Calu3 (cell line): ENCODE results near the gene SPEM3. TPM values are rescaled to one million over a fixed set of nuclear protein-coding genes. Genes with fewer than 3 reads are reported as not detected.

ENCODE experiments used
- BruUV-seq: library from RNA; stranded (reverse); fragments of 400-500 nt; replicated peaks from 2 replicates; lab custom pipeline; 2021; lab: Mats Ljungman, UMichigan
- CTCF ChIA-PET: fragments of 300-600 bp; sonication (Branson Sonifier 250); formaldehyde crosslinking; loops from one replicate; lab custom pipeline; 2022; ENCODE audit warnings: antibody characterized with exemption; lab: Charles Lee
- DNase-seq: peaks from one replicate; pipeline ENCODE4 v3.0.0; 2022
- H3K27ac Mint-ChIP-seq: one replicate; pipeline ENCODE4 v1.8.0; 2022; ENCODE audit warnings: mixed read lengths; ENCODE audit not compliant: unreplicated experiment
- H3K27me3 Mint-ChIP-seq: one replicate; pipeline ENCODE4 v1.8.0; 2022; ENCODE audit warnings: mixed read lengths; ENCODE audit not compliant: unreplicated experiment
- H3K36me3 Mint-ChIP-seq: one replicate; pipeline ENCODE4 v1.8.0; 2022; ENCODE audit warnings: mild to moderate bottlenecking, moderate library complexity, mixed read lengths; ENCODE audit not compliant: insufficient read depth, unreplicated experiment
- H3K4me1 Mint-ChIP-seq: one replicate; pipeline ENCODE4 v1.8.0; 2022; ENCODE audit warnings: mild to moderate bottlenecking, low read depth, mixed read lengths; ENCODE audit not compliant: unreplicated experiment
- H3K4me3 Mint-ChIP-seq: one replicate; pipeline ENCODE4 v1.8.0; 2022; ENCODE audit warnings: mild to moderate bottlenecking, low read depth, moderate library complexity, mixed read lengths; ENCODE audit not compliant: unreplicated experiment
- H3K9me3 Mint-ChIP-seq: one replicate; pipeline ENCODE4 v1.8.0; 2022; ENCODE audit warnings: low read depth, mixed read lengths; ENCODE audit not compliant: unreplicated experiment
- CTCF ChIP-seq: fragments of 200-600 bp; IDR thresholded peaks from one replicate; pipeline ENCODE4 v1.8.0; 2022; ENCODE audit warnings: antibody characterized with exemption; ENCODE audit not compliant: unreplicated experiment
- intact Hi-C: fragments of 100-400 bp; cut with micrococcal nuclease; formaldehyde crosslinking; loops from one replicate; pipeline ENCODE4 v1.10.0; 2022; ENCODE audit not compliant: unreplicated experiment
- total RNA-seq: library from RNA; stranded (reverse); gene quantifications from 2 replicates; pipeline ENCODE4 v1.2.3, GENCODE V29; 2022

SPEM3 gene
- total RNA-seq, 1 experiment from 2014 or later: not detected

DNA sequence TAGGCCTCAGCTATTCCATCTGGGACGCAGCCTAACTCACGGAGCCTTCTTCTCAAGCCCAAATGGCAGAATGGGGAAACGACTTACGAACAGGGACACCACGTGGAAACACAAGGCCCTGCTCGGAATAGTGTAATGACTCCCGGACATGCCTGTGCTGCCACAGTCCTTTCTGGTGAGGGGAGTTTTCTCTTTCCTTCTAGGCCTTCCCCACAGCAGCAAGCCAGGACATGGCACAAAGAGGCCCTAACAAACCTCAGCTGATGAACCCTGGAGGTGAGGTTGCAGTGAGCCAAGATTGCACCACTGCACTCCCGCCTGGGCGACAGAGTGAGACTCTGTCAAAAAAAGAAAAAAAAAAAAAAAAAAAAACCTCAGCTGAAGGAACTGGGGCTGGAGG, 35.4 kb downstream of the SPEM3 start:
- DNase-seq: no peak
- no peak for TF ChIP-seq CTCF
- no peaks in the 10 kb centered on the region for H3K27me3 Mint-ChIP-seq
- intact Hi-C loops: no loop called here
- no peaks in the 10 kb centered on the region for H3K9me3 Mint-ChIP-seq
- CTCF ChIA-PET: interaction anchor here (0.6 kb wide), 1 partner anchor 919 kb away, joined by 6 read pairs; no protein-coding TSS in a partner anchor
- no peak overlapping the region for H3K4me3 Mint-ChIP-seq
- H3K27ac Mint-ChIP-seq: no peak overlapping the region
- BruUV-seq: no TSS peak
- H3K4me1 Mint-ChIP-seq: no peaks in the 10 kb centered on the region
- H3K36me3 Mint-ChIP-seq: peaks cover 22% of the 10 kb centered on the region

GRCh38 chr17:7465597-7466275, 37.1 kb downstream of the SPEM3 start:
- no peak for DNase-seq
- Mint-ChIP-seq H3K4me3 (no peak overlapping the region), H3K36me3 (peaks cover 22% of the 10 kb centered on the region), H3K4me1 (no peaks in the 10 kb centered on the region), H3K27me3 (no peaks in the 10 kb centered on the region), H3K27ac (no peak overlapping the region), H3K9me3 (no peaks in the 10 kb centered on the region)
- intact Hi-C loops: no loop called here
- no peak for TF ChIP-seq CTCF
- no TSS peak for BruUV-seq
- CTCF ChIA-PET: interaction anchor here (0.7 kb wide), 1 partner anchor 167 kb away, joined by 3 read pairs; no protein-coding TSS in a partner anchor

GRCh38 chr17:7466318-7466638, 37.6 kb downstream of the SPEM3 start:
- CTCF ChIA-PET: no interaction called here
- Mint-ChIP-seq H3K36me3 (peaks cover 18% of the 10 kb centered on the region), H3K9me3 (no peaks in the 10 kb centered on the region), H3K27ac (no peak overlapping the region), H3K4me1 (no peaks in the 10 kb centered on the region), H3K27me3 (no peaks in the 10 kb centered on the region), H3K4me3 (no peak overlapping the region)
- BruUV-seq: no TSS peak
- intact Hi-C loops: no loop called here
- no peak for TF ChIP-seq CTCF
- no peak for DNase-seq

DNA sequence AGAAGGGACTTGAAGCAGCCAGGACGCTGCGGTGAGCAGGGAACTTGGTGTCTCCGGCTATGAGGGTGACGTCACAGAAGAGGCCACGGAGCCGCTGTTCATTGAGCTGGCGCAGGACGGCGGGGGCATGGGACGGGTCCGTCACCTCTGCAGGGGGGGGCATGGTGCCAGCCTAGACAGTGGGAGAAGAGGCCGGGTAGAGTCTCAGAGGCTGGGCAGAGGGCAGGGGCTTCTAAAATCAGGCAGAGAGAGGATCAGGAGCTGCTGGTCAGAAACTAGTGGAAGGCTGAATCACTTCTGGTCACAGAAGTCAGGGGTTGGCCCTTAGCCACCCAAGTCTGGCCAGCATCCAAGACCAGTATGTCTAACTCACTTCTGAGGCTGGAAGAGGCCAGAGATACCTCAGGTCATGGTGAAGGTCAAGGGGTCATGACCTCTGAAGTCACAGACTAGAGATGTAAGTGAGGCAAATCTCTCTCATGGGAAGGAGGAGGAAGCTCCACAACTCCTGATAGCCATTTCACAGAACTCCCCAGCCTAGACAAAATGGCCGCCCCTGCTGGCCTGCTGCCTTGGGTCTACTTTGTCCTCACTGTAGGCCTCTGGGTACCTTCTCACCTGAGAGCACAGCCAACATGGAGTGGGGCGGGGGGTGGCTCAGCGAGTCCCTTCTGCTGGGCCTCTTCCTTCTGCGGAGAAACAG, 38.1 kb downstream of the SPEM3 start:
- Mint-ChIP-seq H3K27ac (no peak overlapping the region), H3K4me1 (no peaks in the 10 kb centered on the region), H3K9me3 (no peaks in the 10 kb centered on the region), H3K4me3 (no peak overlapping the region), H3K36me3 (peaks cover 15% of the 10 kb centered on the region), H3K27me3 (no peaks in the 10 kb centered on the region)
- TF ChIP-seq CTCF: no peak
- intact Hi-C loops: no loop called here
- no peak for DNase-seq
- CTCF ChIA-PET: no interaction called here
- no TSS peak for BruUV-seq
